Adrenal gland (tissue), 12 donors: ENCODE data around the gene HIP1R. TPM values are rescaled to one million over a fixed set of nuclear protein-coding genes. Genes with fewer than 3 reads are reported as not detected.
A peak's percentile ranks its signal among the peaks of the same experiment; 100 is the strongest.
"Not testable (repeated sequence)": the region's sequence is repeated elsewhere in the genome, so short reads cannot be mapped to it uniquely, and the experiment has no call there.

Experiments used
- DNase-seq, 7 donors: peaks; one replicate each; pipeline ENCODE4 v3.0.0-alpha.2; 2019 to 2020
- H3K27ac ChIP-seq, 5 donors: fragments of 200-600 bp; sonication (generic) in 4 of 5; 1 replicate in 3 of 5; 2 replicates in 2 of 5; pipeline versions ENCODE4 v1.5.1 to v1.8.0; 2016 to 2020; ENCODE audit warnings: mild to moderate bottlenecking in 1 of 5
- H3K27me3 ChIP-seq: fragments of 200-600 bp; 2 replicates; pipeline ENCODE4 v1.8.0; 2021
- H3K36me3 ChIP-seq, 2 donors: fragments of 200-600 bp; replicated peaks in 1 of 2; 1 replicate in 1 of 2; 2 replicates in 1 of 2; pipeline versions ENCODE4 v1.5.1 to v1.8.0; 2018 to 2022
- H3K4me1 ChIP-seq, 2 donors: fragments of 200-600 bp; replicated peaks in 1 of 2; 1 replicate in 1 of 2; 2 replicates in 1 of 2; pipeline versions ENCODE4 v1.5.1 to v1.8.0; 2018 to 2021
- H3K4me3 ChIP-seq, 4 donors: fragments of 200-600 bp; sonication (generic) in 3 of 4; one replicate each; pipeline ENCODE4 v1.5.1; 2016 to 2018
- H3K9me3 ChIP-seq, 3 donors: fragments of 200-600 bp; sonication (generic) in 1 of 3; replicated peaks in 1 of 3; 1 replicate in 2 of 3; 2 replicates in 1 of 3; pipeline versions ENCODE4 v1.5.1 to v1.8.0; 2016 to 2021
- POLR2A ChIP-seq, 2 donors: fragments of 450-650 bp; IDR thresholded peaks; one replicate each; pipeline ENCODE4 v1.6.1; 2017; ENCODE audit warnings: antibody characterized with exemption in 2 of 2, mild to moderate bottlenecking in 2 of 2, moderate library complexity in 1 of 2
- WGBS, 4 donors: extraction: QIAGEN DNeasy Blood & Tissue Kit in 2 of 4; methylation state at CpG; one replicate each; pipeline versions ENCODE4 v1.1.5 to v1.1.7; 2013 to 2017; 5-methylcytosine and 5-hydroxymethylcytosine counted together
- intact Hi-C, 2 donors: fragments of 100-400 bp; cut with DNase I; formaldehyde crosslinking; loops; one replicate each; pipeline versions ENCODE4 v1.14.1 to v1.15.0; 2022 to 2023
- polyA plus RNA-seq, 3 donors: library from polyadenylated mRNA; stranded (reverse); fragments of 200-250 nt in 2 of 3; fragments of 350-450 nt in 1 of 3; fragmentation: Illumina TruSeq in 1 of 3; extraction: RNeasy Lipid Tissue Mini Kit (QIAGEN cat#74804) in 1 of 3; gene quantifications; one replicate each; pipeline ENCODE4 v1.2.3, GENCODE V29; 2013 to 2014
- total RNA-seq, 9 donors: library from RNA; depleted of rRNA in 4 of 9; stranded (reverse); fragments of >200 nt in 4 of 9; fragments of 120-200 nt in 1 of 9; fragmentation: NEBNext Ultra II Directional in 1 of 9; extraction: Animal tissue kit (Norgen Biotek cat#: 25700) in 1 of 9; gene quantifications; one replicate each; pipeline versions ENCODE4 v1.1.0 to v1.2.4, GENCODE V29; 2013 to 2023
- TF ChIP-seq, protein P1 (sequence below), 6 experiments: fragments of 450-650 bp in 4 of 6; fragments of 200-600 bp in 2 of 6; sonication (generic) in 1 of 6; IDR thresholded peaks; 1 replicate in 5 of 6; 2 replicates in 1 of 6; pipeline versions ENCODE4 v1.5.1 to v1.8.0; 2016 to 2021; ENCODE audit warnings: antibody characterized with exemption in 6 of 6, mild to moderate bottlenecking in 2 of 6, moderate library complexity in 1 of 6
- donor health status: healthy with polysubstance abuse.
- donor health status: Bipolar disorder and iron deficiency.
- donor health status: DM: yes; HTN: yes; CAD: no.
- donor health status: DM: no; HTN: no; CAD: no.
- donor health status: DM: no; HTN: no; CAD: no.
- donor health status: DM: yes; HTN: yes; CAD: no.

HIP1R gene
- total and polyA plus RNA-seq, 12 donors: 21.6 to 107 (median 41.3) TPM

GRCh38 chr12:122891661-122892525 is 56.6 kb downstream of the HIP1R start:
- 21 to 33% (median 26%) methylated on average over 10 of the region's 10 CpGs for WGBS, 4 donors
- Histone ChIP-seq H3K4me1 (peaks cover 75 to 82% of the 10 kb centered on the region in 2 donors), H3K4me3 (peak overlapping the region in 1 of 4 donors; percentile 31), H3K9me3 (no peaks in the 10 kb centered on the region), H3K27ac (peak overlapping the region; percentile 6 to 82 (median 57)), H3K27me3 (no peaks in the 10 kb centered on the region), H3K36me3 (no peaks in the 10 kb centered on the region)
- peak in 4 of 7 donors; percentile 45 to 68 (median 53) for DNase-seq
- intact Hi-C loops: no loop called here
- TF ChIP-seq POLR2A (IDR thresholded peaks at IDR 0.05): peak in 1 of 2 donors; percentile 25
- TF ChIP-seq, protein P1, sequence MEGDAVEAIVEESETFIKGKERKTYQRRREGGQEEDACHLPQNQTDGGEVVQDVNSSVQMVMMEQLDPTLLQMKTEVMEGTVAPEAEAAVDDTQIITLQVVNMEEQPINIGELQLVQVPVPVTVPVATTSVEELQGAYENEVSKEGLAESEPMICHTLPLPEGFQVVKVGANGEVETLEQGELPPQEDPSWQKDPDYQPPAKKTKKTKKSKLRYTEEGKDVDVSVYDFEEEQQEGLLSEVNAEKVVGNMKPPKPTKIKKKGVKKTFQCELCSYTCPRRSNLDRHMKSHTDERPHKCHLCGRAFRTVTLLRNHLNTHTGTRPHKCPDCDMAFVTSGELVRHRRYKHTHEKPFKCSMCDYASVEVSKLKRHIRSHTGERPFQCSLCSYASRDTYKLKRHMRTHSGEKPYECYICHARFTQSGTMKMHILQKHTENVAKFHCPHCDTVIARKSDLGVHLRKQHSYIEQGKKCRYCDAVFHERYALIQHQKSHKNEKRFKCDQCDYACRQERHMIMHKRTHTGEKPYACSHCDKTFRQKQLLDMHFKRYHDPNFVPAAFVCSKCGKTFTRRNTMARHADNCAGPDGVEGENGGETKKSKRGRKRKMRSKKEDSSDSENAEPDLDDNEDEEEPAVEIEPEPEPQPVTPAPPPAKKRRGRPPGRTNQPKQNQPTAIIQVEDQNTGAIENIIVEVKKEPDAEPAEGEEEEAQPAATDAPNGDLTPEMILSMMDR (IDR thresholded peaks at IDR 0.05): no peak

- H3K27me3 ChIP-seq, intact Hi-C loops, H3K36me3 ChIP-seq, H3K4me3 ChIP-seq, DNase-seq, H3K9me3 ChIP-seq: not testable (repeated sequence)
- 92 to 96% (median 95%) methylated on average over 9 of the region's 9 CpGs for WGBS, 4 donors
- H3K27ac ChIP-seq: peak overlapping the region in 3 of 5 donors; percentile 6 to 82 (median 63)
- H3K4me1 ChIP-seq: peaks cover 67 to 73% of the 10 kb centered on the region in 2 donors
These were observed 57.5 kb downstream of the HIP1R start for GRCh38 chr12:122892724-122893123.

DNA sequence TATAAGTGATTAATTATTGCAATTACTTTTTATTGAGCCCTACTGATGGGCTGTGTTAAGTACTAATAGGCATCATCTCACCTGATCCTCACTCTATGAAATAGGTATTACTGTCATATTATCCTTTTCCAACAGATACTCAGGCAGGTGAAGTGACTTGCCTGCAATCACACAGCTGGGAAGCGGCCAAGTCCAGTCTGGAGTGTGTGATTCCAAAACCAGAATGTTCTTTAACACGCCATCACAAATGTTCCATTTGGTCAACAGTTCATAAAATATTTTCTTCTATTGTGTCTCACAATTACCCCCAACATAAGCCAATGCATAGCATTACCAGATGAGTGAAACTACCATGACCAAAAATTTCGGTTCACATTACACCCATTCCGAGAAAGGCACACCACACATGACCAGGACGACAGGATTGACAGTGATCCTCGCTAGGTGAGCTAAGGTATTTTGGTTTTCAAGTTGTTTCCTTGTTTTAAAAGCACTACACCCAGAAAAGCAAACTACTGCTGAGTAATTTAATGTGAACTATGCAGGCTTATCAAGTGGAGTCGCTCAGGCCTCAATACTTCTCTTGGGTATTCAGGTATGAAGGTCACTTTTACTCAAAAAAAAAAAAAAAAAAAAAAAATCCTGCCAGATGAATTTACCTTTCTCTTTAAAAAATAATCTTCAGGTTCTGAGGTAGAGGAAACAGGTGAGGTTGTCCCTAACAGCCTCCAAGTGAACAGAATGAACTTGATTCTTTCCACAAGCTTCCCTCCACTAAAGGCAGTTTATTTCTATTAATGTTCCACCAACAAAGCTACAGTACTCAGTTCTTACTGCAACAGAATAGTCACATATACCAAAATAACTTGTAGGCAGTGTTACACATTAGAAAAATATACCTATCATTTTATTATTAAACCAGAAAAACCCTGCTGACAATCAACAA is 58.2 kb downstream of the HIP1R start:
- Histone ChIP-seq H3K27ac (peak overlapping the region in 3 of 5 donors; percentile 76 to 89 (median 82)), H3K27me3 (no peaks in the 10 kb centered on the region), H3K36me3 (no peaks in the 10 kb centered on the region), H3K4me3 (no peak overlapping the region), H3K4me1 (peaks cover 62 to 66% of the 10 kb centered on the region in 2 donors), H3K9me3 (no peaks in the 10 kb centered on the region)
- intact Hi-C loops: no loop called here
- no peak for DNase-seq
- TF ChIP-seq, protein P1 (IDR thresholded peaks at IDR 0.05): no peak
- TF ChIP-seq POLR2A (IDR thresholded peaks at IDR 0.05): no peak
- WGBS, 4 donors: 75 to 83% (median 80%) methylated on average over 7 of the region's 7 CpGs

DNA sequence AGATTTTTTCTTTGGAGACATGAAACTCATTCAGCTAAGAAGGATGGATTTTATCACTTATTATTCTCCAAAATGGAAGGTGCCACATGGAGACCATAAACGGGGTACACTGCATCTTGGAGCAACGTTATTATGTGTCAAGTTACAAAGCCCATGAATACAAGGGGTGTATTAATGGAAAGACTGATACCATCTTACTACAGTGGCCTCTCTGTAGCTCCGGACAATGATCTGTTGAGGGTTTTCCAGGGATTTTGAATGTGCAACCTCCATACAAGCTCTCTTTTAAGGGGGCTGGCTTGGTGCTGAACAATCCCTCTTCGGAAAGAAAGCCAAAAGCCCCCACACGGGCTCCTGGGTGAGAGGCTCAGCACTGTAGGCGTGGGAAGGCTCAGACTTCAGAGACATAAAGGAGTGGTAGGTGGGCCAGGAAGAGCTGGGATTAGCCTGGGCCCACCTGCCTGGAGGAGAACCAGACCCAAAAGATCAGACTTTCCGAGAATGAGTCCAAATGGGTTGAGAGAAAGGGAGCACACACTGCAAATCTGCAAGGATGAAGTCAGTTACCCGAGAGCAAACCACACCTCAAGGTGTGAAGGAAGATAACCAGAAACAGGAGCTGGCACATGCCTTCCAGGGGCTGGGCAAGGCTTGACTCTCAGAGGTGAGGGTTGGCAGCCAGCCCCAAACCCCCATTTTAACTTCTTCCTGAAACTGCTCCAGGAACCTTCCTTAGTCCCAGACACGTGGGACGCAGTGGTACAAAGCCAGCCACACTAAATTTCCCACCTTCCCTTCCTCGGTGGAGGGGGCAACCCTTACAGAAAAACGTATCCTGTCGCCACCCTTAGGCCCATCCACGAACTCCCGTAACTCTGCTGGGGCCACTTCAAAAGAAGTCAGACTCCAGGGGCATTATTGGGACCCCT is 59.2 kb downstream of the HIP1R start:
- no peak for TF ChIP-seq POLR2A (IDR thresholded peaks at IDR 0.05)
- TF ChIP-seq, protein P1 (IDR thresholded peaks at IDR 0.05): peak in 1 of 6 experiments; percentile 10
- H3K4me3 ChIP-seq: peak overlapping the region in 2 of 4 donors; percentile 64 to 82
- no peaks in the 10 kb centered on the region for H3K9me3 ChIP-seq
- intact Hi-C loops: no loop called here
- no peaks in the 10 kb centered on the region for H3K36me3 ChIP-seq
- peak overlapping the region in 4 of 5 donors; percentile 29 to 89 (median 79) for H3K27ac ChIP-seq
- peaks cover 52 to 56% of the 10 kb centered on the region in 2 donors for H3K4me1 ChIP-seq
- WGBS, 4 donors: 27 to 34% (median 31%) methylated on average over 11 to 15 of the region's 15 CpGs
- DNase-seq: no peak
- no peaks in the 10 kb centered on the region for H3K27me3 ChIP-seq
